ENCODE results near the gene TRAF3.

TRAF3 gene

DNA sequence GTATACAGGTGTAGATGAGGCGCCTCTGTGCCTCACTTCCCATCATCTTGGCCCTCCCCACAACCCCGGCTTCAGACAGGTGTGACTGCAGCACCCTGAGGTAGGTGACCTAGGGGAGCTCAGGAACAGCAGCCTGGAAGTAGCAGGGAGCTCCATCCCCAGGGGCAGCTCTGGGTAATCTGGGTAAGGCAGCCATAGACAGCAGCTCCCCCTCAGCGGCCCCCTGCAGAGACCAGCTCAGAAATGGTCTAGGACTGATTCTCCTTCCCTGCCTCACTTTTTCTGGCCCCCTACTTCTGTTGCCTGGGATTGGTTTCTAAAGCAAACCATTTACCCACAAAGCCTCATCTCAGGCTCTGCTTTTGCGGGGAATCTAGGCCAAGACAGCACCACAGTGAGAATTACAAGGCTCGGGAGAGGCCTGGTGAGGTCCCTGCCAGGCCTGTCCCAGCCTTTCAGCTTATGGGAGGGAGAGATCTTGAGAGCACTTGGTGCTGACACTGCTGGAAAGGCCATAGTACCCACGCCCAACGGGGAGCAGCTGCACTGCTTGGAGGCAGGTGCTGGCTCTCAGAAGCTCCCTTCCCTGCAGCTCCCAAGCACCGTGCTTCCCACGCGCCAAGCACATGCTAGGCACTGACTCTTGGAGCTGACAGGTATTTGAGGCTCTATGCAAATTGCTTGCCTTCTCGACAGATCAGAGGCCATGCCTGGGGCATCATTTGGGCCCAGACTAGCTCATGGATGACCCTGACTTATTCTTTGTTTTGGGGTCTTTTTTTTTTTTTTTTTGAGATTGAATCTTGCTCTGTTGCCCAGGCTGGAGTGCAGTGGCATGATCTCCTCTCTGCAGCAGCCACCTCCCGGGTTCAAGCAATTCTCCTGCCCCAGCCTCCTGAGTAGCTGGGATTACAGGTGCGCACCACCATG lies 45.1 kb upstream of the TRAF3 start:
- Histone ChIP-seq H3K56ac (ENCODE audit: low read length) (no peak overlapping the region), H3K9ac (ENCODE audit: low read length) (no peak overlapping the region), H3K4me1 (ENCODE audit: control insufficient read depth, low read depth, low read length) (no peaks in the 10 kb centered on the region), H3K18ac (ENCODE audit: low read length) (no peak overlapping the region), H3K4ac (ENCODE audit: low read depth, low read length) (no peak overlapping the region), H4K8ac (ENCODE audit: low read depth, low read length) (no peak overlapping the region), H3K23ac (ENCODE audit: low read length) (no peak overlapping the region), H3K27me3 (ENCODE audit: insufficient read depth, low read length, poor library complexity) (no peaks in the 10 kb centered on the region), H3K79me2 (ENCODE audit: control insufficient read depth, insufficient read depth, low read length) (no peaks in the 10 kb centered on the region), H2AK5ac (ENCODE audit: low read length) (no peak overlapping the region), H3K36me3 (ENCODE audit: control insufficient read depth, insufficient read depth, low read length) (peaks cover 11% of the 10 kb centered on the region), H3K27ac (ENCODE audit: low read depth, low read length) (no peak overlapping the region), H4K5ac (ENCODE audit: low read length) (no peak overlapping the region), H3K4me2 (ENCODE audit: low read length) (no peak overlapping the region), H2BK120ac (ENCODE audit: low read depth, low read length) (no peak overlapping the region), H3K4me3 (ENCODE audit: low read length) (no peak overlapping the region), H2BK15ac (replicated peaks; ENCODE audit: low read depth) (no peak overlapping the region), H3K79me1 (ENCODE audit: low read length) (peaks cover 3% of the 10 kb centered on the region), H2BK5ac (ENCODE audit: low read length) (no peak overlapping the region)
- whole genome bisulfite sequencing (ENCODE audit: extremely low coverage, insufficient coverage, low lambda C conversion rate) = no CpG with 5 or more reads among the region's 13 CpGs
- DNase-seq = no peak

GRCh38 chr14:102732924-102733323 lies 44.3 kb upstream of the TRAF3 start:
- H3K18ac ChIP-seq (ENCODE audit: low read length) = no peak overlapping the region
- H3K79me2 ChIP-seq (ENCODE audit: control insufficient read depth, insufficient read depth, low read length) = no peaks in the 10 kb centered on the region
- H3K56ac ChIP-seq (ENCODE audit: low read length) = no peak overlapping the region
- no peak overlapping the region for H3K4me2 ChIP-seq (ENCODE audit: low read length)
- H2BK15ac ChIP-seq (replicated peaks; ENCODE audit: low read depth) = no peak overlapping the region
- no peak for DNase-seq
- H2AK5ac ChIP-seq (ENCODE audit: low read length) = no peak overlapping the region
- H3K9ac ChIP-seq (ENCODE audit: low read length) = no peak overlapping the region
- H3K27me3 ChIP-seq (ENCODE audit: insufficient read depth, low read length, poor library complexity) = no peaks in the 10 kb centered on the region
- H3K4me3 ChIP-seq (ENCODE audit: low read length) = no peak overlapping the region
- H2BK5ac ChIP-seq (ENCODE audit: low read length) = no peak overlapping the region
- no CpG with 5 or more reads among the region's 10 CpGs for WGBS (ENCODE audit: extremely low coverage, insufficient coverage, low lambda C conversion rate)
- H3K27ac ChIP-seq (ENCODE audit: low read depth, low read length) = no peak overlapping the region
- peaks cover 3% of the 10 kb centered on the region for H3K79me1 ChIP-seq (ENCODE audit: low read length)
- H3K4me1 ChIP-seq (ENCODE audit: control insufficient read depth, low read depth, low read length) = no peaks in the 10 kb centered on the region
- peaks cover 11% of the 10 kb centered on the region for H3K36me3 ChIP-seq (ENCODE audit: control insufficient read depth, insufficient read depth, low read length)
- no peak overlapping the region for H3K4ac ChIP-seq (ENCODE audit: low read depth, low read length)
- no peak overlapping the region for H4K5ac ChIP-seq (ENCODE audit: low read length)
- no peak overlapping the region for H4K8ac ChIP-seq (ENCODE audit: low read depth, low read length)
- no peak overlapping the region for H3K23ac ChIP-seq (ENCODE audit: low read length)
- H2BK120ac ChIP-seq (ENCODE audit: low read depth, low read length) = no peak overlapping the region

- Histone ChIP-seq H3K36me3 (ENCODE audit: control insufficient read depth, insufficient read depth, low read length) (peaks cover 9% of the 10 kb centered on the region), H3K4ac (ENCODE audit: low read depth, low read length) (no peak overlapping the region), H3K27ac (ENCODE audit: low read depth, low read length) (no peak overlapping the region), H3K79me1 (ENCODE audit: low read length) (peaks cover 2% of the 10 kb centered on the region), H3K4me2 (ENCODE audit: low read length) (no peak overlapping the region), H2BK15ac (replicated peaks; ENCODE audit: low read depth) (no peak overlapping the region), H3K23ac (ENCODE audit: low read length) (no peak overlapping the region), H2BK5ac (ENCODE audit: low read length) (no peak overlapping the region), H3K79me2 (ENCODE audit: control insufficient read depth, insufficient read depth, low read length) (no peaks in the 10 kb centered on the region), H3K9ac (ENCODE audit: low read length) (no peak overlapping the region), H2BK120ac (ENCODE audit: low read depth, low read length) (no peak overlapping the region), H3K4me1 (ENCODE audit: control insufficient read depth, low read depth, low read length) (no peaks in the 10 kb centered on the region), H4K8ac (ENCODE audit: low read depth, low read length) (no peak overlapping the region), H3K4me3 (ENCODE audit: low read length) (no peak overlapping the region), H2AK5ac (ENCODE audit: low read length) (no peak overlapping the region), H3K56ac (ENCODE audit: low read length) (no peak overlapping the region), H3K27me3 (ENCODE audit: insufficient read depth, low read length, poor library complexity) (no peaks in the 10 kb centered on the region), H3K18ac (ENCODE audit: low read length) (no peak overlapping the region), H4K5ac (ENCODE audit: low read length) (no peak overlapping the region)
- no CpG with 5 or more reads among the region's 11 CpGs for WGBS (ENCODE audit: extremely low coverage, insufficient coverage, low lambda C conversion rate)
- DNase-seq = no peak
Measured at GRCh38 chr14:102733326-102733725, 43.9 kb upstream of the TRAF3 start.

- Histone ChIP-seq H3K9ac (ENCODE audit: low read length) (no peak overlapping the region), H4K8ac (ENCODE audit: low read depth, low read length) (no peak overlapping the region), H3K4me2 (ENCODE audit: low read length) (no peak overlapping the region), H3K23ac (ENCODE audit: low read length) (no peak overlapping the region), H3K18ac (ENCODE audit: low read length) (no peak overlapping the region), H2BK5ac (ENCODE audit: low read length) (no peak overlapping the region), H3K27ac (ENCODE audit: low read depth, low read length) (no peak overlapping the region), H3K27me3 (ENCODE audit: insufficient read depth, low read length, poor library complexity) (no peaks in the 10 kb centered on the region), H3K4me1 (ENCODE audit: control insufficient read depth, low read depth, low read length) (no peaks in the 10 kb centered on the region), H3K79me1 (ENCODE audit: low read length) (peaks cover 2% of the 10 kb centered on the region), H2BK15ac (replicated peaks; ENCODE audit: low read depth) (no peak overlapping the region), H4K5ac (ENCODE audit: low read length) (no peak overlapping the region), H3K56ac (ENCODE audit: low read length) (no peak overlapping the region), H3K79me2 (ENCODE audit: control insufficient read depth, insufficient read depth, low read length) (no peaks in the 10 kb centered on the region), H3K36me3 (ENCODE audit: control insufficient read depth, insufficient read depth, low read length) (peaks cover 7% of the 10 kb centered on the region), H3K4me3 (ENCODE audit: low read length) (no peak overlapping the region), H2AK5ac (ENCODE audit: low read length) (no peak overlapping the region), H2BK120ac (ENCODE audit: low read depth, low read length) (no peak overlapping the region), H3K4ac (ENCODE audit: low read depth, low read length) (no peak overlapping the region)
- no CpG with 5 or more reads among the region's 12 CpGs for WGBS (ENCODE audit: extremely low coverage, insufficient coverage, low lambda C conversion rate)
- DNase-seq = no peak
Measured at GRCh38 chr14:102734436-102734835, 42.8 kb upstream of the TRAF3 start.

GRCh38 chr14:102736956-102737355 lies 40.3 kb upstream of the TRAF3 start:
- Histone ChIP-seq H3K27me3 (ENCODE audit: insufficient read depth, low read length, poor library complexity) (no peaks in the 10 kb centered on the region), H3K56ac (ENCODE audit: low read length) (no peak overlapping the region), H2AK5ac (ENCODE audit: low read length) (no peak overlapping the region), H3K4me2 (ENCODE audit: low read length) (no peak overlapping the region), H2BK5ac (ENCODE audit: low read length) (no peak overlapping the region), H3K79me1 (ENCODE audit: low read length) (no peaks in the 10 kb centered on the region), H3K23ac (ENCODE audit: low read length) (no peak overlapping the region), H3K9ac (ENCODE audit: low read length) (no peak overlapping the region), H3K4ac (ENCODE audit: low read depth, low read length) (no peak overlapping the region), H4K5ac (ENCODE audit: low read length) (no peak overlapping the region), H3K36me3 (ENCODE audit: control insufficient read depth, insufficient read depth, low read length) (peaks cover 2% of the 10 kb centered on the region), H2BK120ac (ENCODE audit: low read depth, low read length) (no peak overlapping the region), H3K4me1 (ENCODE audit: control insufficient read depth, low read depth, low read length) (no peaks in the 10 kb centered on the region), H3K27ac (ENCODE audit: low read depth, low read length) (no peak overlapping the region), H3K4me3 (ENCODE audit: low read length) (no peak overlapping the region), H2BK15ac (replicated peaks; ENCODE audit: low read depth) (no peak overlapping the region), H3K79me2 (ENCODE audit: control insufficient read depth, insufficient read depth, low read length) (no peaks in the 10 kb centered on the region), H3K18ac (ENCODE audit: low read length) (no peak overlapping the region), H4K8ac (ENCODE audit: low read depth, low read length) (no peak overlapping the region)
- no CpG with 5 or more reads among the region's 3 CpGs for WGBS (ENCODE audit: extremely low coverage, insufficient coverage, low lambda C conversion rate)
- no peak for DNase-seq
